PC-9 (cell line): Measurements from ENCODE around the gene DRAP1. TPM values are rescaled to one million over a fixed set of nuclear protein-coding genes. Genes with fewer than 3 reads are reported as not detected.

Experiments
- BruUV-seq: library from RNA; stranded (reverse); fragments of 400-500 nt; replicated peaks from 2 replicates; lab custom pipeline; 2021; lab: Mats Ljungman, UMichigan
- CTCF ChIA-PET: fragments of 300-600 bp; sonication (Branson Sonifier 250); formaldehyde crosslinking; loops from one replicate; lab custom pipeline; 2022; ENCODE audit warnings: antibody characterized with exemption; lab: Charles Lee
- POLR2A ChIA-PET: fragments of 300-600 bp; sonication (Branson Sonifier 250); formaldehyde crosslinking; loops from one replicate; lab custom pipeline; 2022; ENCODE audit warnings: antibody characterized with exemption; ENCODE audit not compliant: unreplicated experiment; lab: Charles Lee
- DNase-seq, 2 experiments: peaks; one replicate each; pipeline versions ENCODE4 v3.0.0 to v3.0.0-alpha.2; 2015 to 2022; ENCODE audit warnings: mixed read lengths in 1 of 2
- H2AFZ ChIP-seq: fragments of 200-600 bp; sonication (generic); 2 replicates; pipeline ENCODE4 v1.8.1; 2017; ENCODE audit warnings: antibody characterized with exemption
- H3F3A ChIP-seq: fragments of 200-600 bp; sonication (generic); 2 replicates; pipeline ENCODE4 v1.8.1; 2017; ENCODE audit warnings: antibody characterized with exemption, mild to moderate bottlenecking, low read depth; ENCODE audit not compliant: insufficient read depth
- H3K27ac ChIP-seq: fragments of 200-600 bp; sonication (generic); 2 replicates; pipeline ENCODE4 v1.6.1; 2016; ENCODE audit warnings: mixed run types
- H3K27me3 ChIP-seq: fragments of 200-600 bp; sonication (generic); 2 replicates; pipeline ENCODE4 v1.6.1; 2016; ENCODE audit warnings: low read depth, mixed run types; ENCODE audit not compliant: insufficient read depth
- H3K36me3 ChIP-seq: fragments of 200-600 bp; sonication (generic); 2 replicates; pipeline ENCODE4 v1.6.1; 2016; ENCODE audit warnings: low read depth, mixed run types
- H3K4me1 ChIP-seq: fragments of 200-600 bp; sonication (generic); replicated peaks from 2 replicates; pipeline ENCODE4 v1.6.1; 2016; ENCODE audit warnings: mixed run types; ENCODE audit not compliant: insufficient read depth
- H3K4me2 ChIP-seq: fragments of 200-600 bp; sonication (generic); 2 replicates; pipeline ENCODE4 v1.6.1; 2017; ENCODE audit warnings: mixed run types
- H3K4me3 ChIP-seq: fragments of 200-600 bp; sonication (generic); 2 replicates; pipeline ENCODE4 v1.6.1; 2016; ENCODE audit warnings: mixed run types
- H3K79me2 ChIP-seq: fragments of 200-600 bp; sonication (generic); 2 replicates; pipeline ENCODE4 v1.6.1; 2017; ENCODE audit warnings: low read depth, mixed run types
- H3K9me2 ChIP-seq: fragments of 200-600 bp; sonication (generic); 2 replicates; pipeline ENCODE4 v1.8.1; 2017; ENCODE audit warnings: mild to moderate bottlenecking; ENCODE audit not compliant: insufficient read depth
- H3K9me3 ChIP-seq: fragments of 200-600 bp; sonication (generic); 2 replicates; pipeline ENCODE4 v1.8.1; 2016; ENCODE audit warnings: low read depth; ENCODE audit not compliant: insufficient read depth
- H4K20me1 ChIP-seq: fragments of 200-600 bp; sonication (generic); 2 replicates; pipeline ENCODE4 v1.8.1; 2017; ENCODE audit not compliant: insufficient read depth
- CTCF ChIP-seq: fragments of 200-600 bp; sonication (generic); conservative IDR thresholded peaks from 2 replicates; pipeline ENCODE4 v1.6.1; 2017; ENCODE audit warnings: mixed run types, antibody characterized with exemption, mild to moderate bottlenecking, moderate library complexity
- EZH2 ChIP-seq: fragments of 200-600 bp; sonication (generic); IDR thresholded peaks from 2 replicates; pipeline ENCODE4 v1.8.0; 2017; ENCODE audit warnings: antibody characterized with exemption, low read depth
- intact Hi-C: fragments of 100-400 bp; cut with micrococcal nuclease; formaldehyde crosslinking; loops from one replicate; pipeline ENCODE4 v1.10.0; 2022; ENCODE audit not compliant: unreplicated experiment
- total RNA-seq: library from RNA; stranded (reverse); gene quantifications from 2 replicates; pipeline ENCODE4 v1.2.3, GENCODE V29; 2021

Gene DRAP1
- total RNA-seq, 1 experiment from 2014 or later = 220 TPM

- H2AFZ ChIP-seq = no peak overlapping the region
- H3K27me3 ChIP-seq = no peaks in the 10 kb centered on the region
- H3F3A ChIP-seq = peaks cover 31% of the 10 kb centered on the region; the same call in 1 of the 2 replicates
- intact Hi-C loops = loop anchor here (10.0 kb wide), 1 partner anchor 182 kb away; no protein-coding TSS in a partner anchor
- H3K4me2 ChIP-seq = no peak overlapping the region
- no peaks in the 10 kb centered on the region for H4K20me1 ChIP-seq
- ChIA-PET POLR2A (no interaction called here), CTCF (interaction anchor here (1.1 to 1.9 kb wide), 2 partner anchors 108 to 171 kb away, joined by 3 to 11 read pairs; partner anchors contain the start of gene KAT5)
- H3K4me1 ChIP-seq = peaks cover 12% of the 10 kb centered on the region; the same call in 1 of the 2 replicates
- no peak overlapping the region for H3K4me3 ChIP-seq
- no peak for DNase-seq
- no peaks in the 10 kb centered on the region for H3K9me2 ChIP-seq
- H3K79me2 ChIP-seq = peaks cover 16% of the 10 kb centered on the region
- H3K36me3 ChIP-seq = peaks cover 18% of the 10 kb centered on the region; the same call in 1 of the 2 replicates
- no peak overlapping the region for H3K27ac ChIP-seq
- no TSS peak for BruUV-seq
- TF ChIP-seq CTCF = no peak
- TF ChIP-seq EZH2 = no peak
- no peaks in the 10 kb centered on the region for H3K9me3 ChIP-seq
These were observed 36.0 kb upstream of the DRAP1 start for GRCh38 chr11:65883058-65883761.

GRCh38 chr11:65883786-65884715 is 35.2 kb upstream of the DRAP1 start:
- no peak for TF ChIP-seq CTCF
- no peak for TF ChIP-seq EZH2

GRCh38 chr11:65884716-65885092 is 34.5 kb upstream of the DRAP1 start:
- Histone ChIP-seq H3K36me3 (peaks cover 18% of the 10 kb centered on the region; the same call in 1 of the 2 replicates), H3K79me2 (peaks cover 16% of the 10 kb centered on the region), H3K9me2 (no peaks in the 10 kb centered on the region), H3K9me3 (no peaks in the 10 kb centered on the region), H3K27me3 (no peaks in the 10 kb centered on the region), H3K27ac (no peak overlapping the region), H4K20me1 (no peaks in the 10 kb centered on the region), H2AFZ (no peak overlapping the region), H3F3A (peaks cover 37% of the 10 kb centered on the region; the same call in 1 of the 2 replicates), H3K4me2 (no peak overlapping the region), H3K4me1 (peaks cover 22% of the 10 kb centered on the region), H3K4me3 (no peak overlapping the region)
- ChIA-PET CTCF (interaction anchor here (0.5 to 1.9 kb wide), 15 partner anchors 13 to 486 kb away, joined by 3 to 11 read pairs (median 5); partner anchors contain the start of genes KAT5 and SIPA1), POLR2A (interaction anchor here (0.5 to 1.0 kb wide), 8 partner anchors 13 to 1483 kb away, joined by 3 to 14 read pairs (median 4); no protein-coding TSS in a partner anchor)
- peak; percentile 58 to 85 for DNase-seq
- BruUV-seq = no TSS peak
- intact Hi-C loops = loop anchor here (1.0 to 10.0 kb wide), 4 partner anchors 105 to 247 kb away; partner anchors contain the start of gene SIPA1
- peak; percentile 98 for TF ChIP-seq CTCF
- no peak for TF ChIP-seq EZH2

More at GRCh38 chr11:65883786-65884715, 35.2 kb upstream of the DRAP1 start:
- Histone ChIP-seq H3K9me2 (no peaks in the 10 kb centered on the region), H2AFZ (no peak overlapping the region), H4K20me1 (no peaks in the 10 kb centered on the region), H3F3A (peaks cover 32% of the 10 kb centered on the region; the same call in 1 of the 2 replicates), H3K4me2 (no peak overlapping the region), H3K4me1 (peaks cover 16% of the 10 kb centered on the region), H3K9me3 (no peaks in the 10 kb centered on the region), H3K27ac (no peak overlapping the region), H3K36me3 (peaks cover 18% of the 10 kb centered on the region; the same call in 1 of the 2 replicates), H3K4me3 (no peak overlapping the region), H3K27me3 (no peaks in the 10 kb centered on the region), H3K79me2 (peaks cover 16% of the 10 kb centered on the region)
- POLR2A ChIA-PET = interaction anchor here (0.6 to 1.0 kb wide), 5 partner anchors 13 to 1483 kb away, joined by 3 to 8 read pairs (median 4); no protein-coding TSS in a partner anchor
- no TSS peak for BruUV-seq
- DNase-seq = no peak
- intact Hi-C loops = loop anchor here (1.0 to 10.0 kb wide), 3 partner anchors 105 to 181 kb away; no protein-coding TSS in a partner anchor
- CTCF ChIA-PET = interaction anchor here (0.5 to 1.9 kb wide), 13 partner anchors 22 to 486 kb away, joined by 3 to 11 read pairs (median 5); partner anchors contain the start of genes KAT5 and SIPA1
